Psoas muscle (tissue), 8 donors: Measurements from ENCODE around the gene NMNAT1. TPM values are rescaled to one million over a fixed set of nuclear protein-coding genes. Genes with fewer than 3 reads are reported as not detected.

Source experiments
- ATAC-seq, 4 donors: fragments of 200-7000 bp; cut with Tn5 transposase; one replicate each; pipeline ENCODE4 v1.9.1; 2020; ENCODE audit warnings: moderate library complexity in 3 of 4, mild to moderate bottlenecking in 2 of 4
- DNase-seq, 2 donors: peaks; one replicate each; pipeline ENCODE4 v3.0.0-alpha.2; 2020
- H3K27ac ChIP-seq: fragments of 200-600 bp; one replicate; pipeline ENCODE4 v1.8.0; 2022
- H3K27me3 ChIP-seq, 3 donors: fragments of 200-600 bp in 1 of 3; one replicate each; pipeline versions ENCODE4 v1.6.1 to v1.8.0; 2013 to 2022; ENCODE audit warnings: low read length in 2 of 3, mild to moderate bottlenecking in 2 of 3, moderate library complexity in 1 of 3; ENCODE audit not compliant: insufficient read depth in 3 of 3
- H3K36me3 ChIP-seq, 2 donors: fragments of 200-600 bp in 1 of 2; one replicate each; pipeline versions ENCODE4 v1.6.1 to v1.8.0; 2013 to 2022; ENCODE audit warnings: low read depth in 1 of 2, mild to moderate bottlenecking in 1 of 2, moderate library complexity in 1 of 2; ENCODE audit not compliant: insufficient read depth in 1 of 2
- H3K4me1 ChIP-seq: fragments of 200-600 bp; one replicate; pipeline ENCODE4 v1.8.0; 2022
- H3K4me3 ChIP-seq: fragments of 200-600 bp; one replicate; pipeline ENCODE4 v1.8.0; 2022; ENCODE audit warnings: mild to moderate bottlenecking
- H3K9me3 ChIP-seq: fragments of 200-600 bp; one replicate; pipeline ENCODE4 v1.8.0; 2022
- WGBS, 3 donors: extraction: QIAGEN DNeasy Blood & Tissue Kit; methylation state at CpG; one replicate each; pipeline versions ENCODE4 v1.1.6 to v1.1.7; 2013; 5-methylcytosine and 5-hydroxymethylcytosine counted together
- intact Hi-C, 2 donors: fragments of 100-400 bp; cut with DNase I; formaldehyde crosslinking; loops; one replicate each; pipeline versions ENCODE4 v1.11.0 to v1.14.2; 2022
- polyA plus RNA-seq, 3 donors: library from polyadenylated mRNA; stranded (reverse); fragments of 200-250 nt; gene quantifications; one replicate each; pipeline ENCODE4 v1.2.3, GENCODE V29; 2013
- total RNA-seq, 4 donors: library from RNA; stranded (reverse); fragmentation: NEBNext Ultra II Directional in 2 of 4; extraction: Animal tissue kit (Norgen Biotek cat#: 25700) in 2 of 4; gene quantifications; one replicate each; pipeline versions ENCODE4 v1.2.1 to v1.2.4, GENCODE V29; 2021 to 2023
- TF ChIP-seq, protein P1 (sequence below): fragments of 200-600 bp; IDR thresholded peaks from one replicate; pipeline ENCODE4 v1.8.0; 2022; ENCODE audit warnings: antibody characterized with exemption
- donor health status: healthy with polysubstance abuse.
- donor health status: DM: no; HTN: no; CAD: no; lungs with moderate emphysema.
- donor health status: Bipolar disorder and iron deficiency.
- donor health status: healthy.
- donor health status: DM: yes; HTN: yes; CAD: no.
- donor health status: DM: no; HTN: no; CAD: no.
- donor health status: DM: no; HTN: no; CAD: no.
- donor health status: DM: yes; HTN: yes; CAD: no.

The NMNAT1 gene
- total and polyA plus RNA-seq, 7 donors = 6.9 to 18.2 (median 13.0) TPM

DNA sequence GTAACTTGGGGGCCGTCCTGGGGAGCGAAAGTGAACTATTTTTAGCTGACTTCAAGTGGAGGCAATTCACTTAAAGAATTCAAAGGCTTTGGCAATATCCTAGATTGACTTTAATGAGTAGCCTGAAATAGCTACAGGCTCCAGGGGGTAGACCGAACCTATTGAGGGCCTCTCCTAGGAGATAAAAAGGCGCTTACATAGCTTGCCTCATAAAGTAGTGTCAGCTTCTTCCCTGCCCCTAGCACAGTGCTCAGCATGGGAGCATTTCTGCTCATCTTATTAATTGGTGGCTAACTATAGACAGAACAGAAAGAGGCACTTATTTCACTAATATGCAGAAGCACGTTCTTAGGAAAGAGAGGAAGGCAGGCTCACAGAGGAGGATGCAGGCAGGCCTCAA lies 20.9 kb upstream of the NMNAT1 start:
- DNase-seq (no peak), ATAC-seq (no peak)
- 50 to 66% (median 51%) methylated on average over 5 of the region's 5 CpGs for WGBS, 3 donors
- no peak overlapping the region for H3K4me3 ChIP-seq
- no peaks in the 10 kb centered on the region for H3K27me3 ChIP-seq
- no peaks in the 10 kb centered on the region for H3K9me3 ChIP-seq
- intact Hi-C loops = no loop called here
- H3K36me3 ChIP-seq = peaks cover 0 to 15% of the 10 kb centered on the region in 2 donors
- no peaks in the 10 kb centered on the region for H3K4me1 ChIP-seq
- H3K27ac ChIP-seq = no peak overlapping the region
- TF ChIP-seq, protein P1, sequence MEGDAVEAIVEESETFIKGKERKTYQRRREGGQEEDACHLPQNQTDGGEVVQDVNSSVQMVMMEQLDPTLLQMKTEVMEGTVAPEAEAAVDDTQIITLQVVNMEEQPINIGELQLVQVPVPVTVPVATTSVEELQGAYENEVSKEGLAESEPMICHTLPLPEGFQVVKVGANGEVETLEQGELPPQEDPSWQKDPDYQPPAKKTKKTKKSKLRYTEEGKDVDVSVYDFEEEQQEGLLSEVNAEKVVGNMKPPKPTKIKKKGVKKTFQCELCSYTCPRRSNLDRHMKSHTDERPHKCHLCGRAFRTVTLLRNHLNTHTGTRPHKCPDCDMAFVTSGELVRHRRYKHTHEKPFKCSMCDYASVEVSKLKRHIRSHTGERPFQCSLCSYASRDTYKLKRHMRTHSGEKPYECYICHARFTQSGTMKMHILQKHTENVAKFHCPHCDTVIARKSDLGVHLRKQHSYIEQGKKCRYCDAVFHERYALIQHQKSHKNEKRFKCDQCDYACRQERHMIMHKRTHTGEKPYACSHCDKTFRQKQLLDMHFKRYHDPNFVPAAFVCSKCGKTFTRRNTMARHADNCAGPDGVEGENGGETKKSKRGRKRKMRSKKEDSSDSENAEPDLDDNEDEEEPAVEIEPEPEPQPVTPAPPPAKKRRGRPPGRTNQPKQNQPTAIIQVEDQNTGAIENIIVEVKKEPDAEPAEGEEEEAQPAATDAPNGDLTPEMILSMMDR = no peak

DNA sequence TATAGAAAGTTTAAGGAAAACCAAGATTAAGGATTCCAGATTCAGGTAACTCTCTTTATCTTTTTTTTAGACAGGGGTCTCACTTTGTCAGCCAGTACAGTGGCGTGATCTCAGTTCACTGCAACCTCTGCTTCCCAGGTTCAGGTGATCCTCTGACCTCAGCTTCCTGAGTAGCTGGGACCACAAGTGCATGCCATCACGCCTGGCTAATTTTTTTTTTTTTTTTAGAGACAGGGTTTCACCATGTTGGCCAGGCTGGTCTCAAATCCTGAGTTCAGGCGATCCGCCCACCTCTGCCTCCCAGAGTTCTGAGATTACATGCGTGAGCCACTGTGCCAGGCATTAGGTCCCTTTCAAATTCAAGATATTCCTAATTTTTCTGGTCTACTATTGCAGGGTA lies 16.0 kb upstream of the NMNAT1 start:
- intact Hi-C loops = no loop called here
- no peaks in the 10 kb centered on the region for H3K27me3 ChIP-seq
- TF ChIP-seq, protein P1 = no peak
- no peak overlapping the region for H3K4me3 ChIP-seq
- ATAC-seq (no peak), DNase-seq (no peak)
- 83 to 92% (median 89%) methylated on average over 5 of the region's 5 CpGs for WGBS, 3 donors
- H3K27ac ChIP-seq = no peak overlapping the region
- H3K36me3 ChIP-seq = peaks cover 0 to 63% of the 10 kb centered on the region in 2 donors
- H3K9me3 ChIP-seq = no peaks in the 10 kb centered on the region
- no peaks in the 10 kb centered on the region for H3K4me1 ChIP-seq

DNA sequence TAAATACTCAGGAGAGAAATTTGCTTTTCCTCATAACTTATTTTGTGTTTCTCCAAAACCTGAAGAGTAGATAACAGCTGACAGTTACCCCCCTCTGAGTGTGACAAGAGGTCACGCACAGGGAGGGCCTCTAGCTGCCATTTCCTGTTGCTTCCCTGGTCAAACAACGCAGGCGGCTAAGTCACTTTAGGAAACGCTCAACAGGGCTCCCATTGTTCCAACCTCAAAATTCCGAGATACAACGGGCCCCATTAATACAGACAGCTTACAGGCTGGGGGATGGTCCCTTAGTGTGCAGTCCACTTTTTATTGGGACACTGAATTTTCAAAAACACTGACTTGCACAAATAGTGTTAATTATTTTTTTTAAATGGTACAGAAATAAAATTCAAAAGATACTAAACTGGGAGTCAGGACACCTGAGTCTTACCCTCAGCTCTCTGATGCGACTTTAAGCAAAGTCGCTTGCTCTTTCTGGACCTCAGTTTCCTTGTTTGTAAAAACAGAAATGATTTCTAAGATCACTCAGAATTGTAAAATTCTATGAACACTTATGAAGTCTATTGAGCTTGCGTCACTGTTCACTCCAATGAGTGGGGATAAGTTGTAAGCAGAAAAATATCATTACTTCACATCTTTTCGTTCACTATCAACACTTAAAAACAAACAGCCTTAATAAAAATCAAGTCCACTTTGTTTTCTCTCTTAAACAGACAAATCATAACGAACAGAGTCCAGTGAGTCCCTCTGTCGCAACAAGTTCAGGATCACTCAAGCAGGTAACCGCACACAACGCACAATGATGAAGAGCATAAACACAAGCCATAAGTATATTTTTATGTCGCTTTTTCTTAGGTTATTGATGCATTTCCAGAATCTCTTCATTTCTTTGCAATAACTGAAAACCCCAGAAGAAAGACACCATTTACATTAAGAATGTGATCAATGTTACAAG lies 13.6 kb upstream of the NMNAT1 start:
- H3K27me3 ChIP-seq = no peaks in the 10 kb centered on the region
- ATAC-seq (no peak), DNase-seq (no peak)
- WGBS, 3 donors = 73 to 78% (median 77%) methylated on average over 15 of the region's 15 CpGs
- H3K36me3 ChIP-seq = peaks cover 0 to 86% of the 10 kb centered on the region in 2 donors
- no peak overlapping the region for H3K4me3 ChIP-seq
- TF ChIP-seq, protein P1 = no peak
- H3K27ac ChIP-seq = no peak overlapping the region
- H3K9me3 ChIP-seq = no peaks in the 10 kb centered on the region
- intact Hi-C loops = no loop called here
- no peaks in the 10 kb centered on the region for H3K4me1 ChIP-seq

DNA sequence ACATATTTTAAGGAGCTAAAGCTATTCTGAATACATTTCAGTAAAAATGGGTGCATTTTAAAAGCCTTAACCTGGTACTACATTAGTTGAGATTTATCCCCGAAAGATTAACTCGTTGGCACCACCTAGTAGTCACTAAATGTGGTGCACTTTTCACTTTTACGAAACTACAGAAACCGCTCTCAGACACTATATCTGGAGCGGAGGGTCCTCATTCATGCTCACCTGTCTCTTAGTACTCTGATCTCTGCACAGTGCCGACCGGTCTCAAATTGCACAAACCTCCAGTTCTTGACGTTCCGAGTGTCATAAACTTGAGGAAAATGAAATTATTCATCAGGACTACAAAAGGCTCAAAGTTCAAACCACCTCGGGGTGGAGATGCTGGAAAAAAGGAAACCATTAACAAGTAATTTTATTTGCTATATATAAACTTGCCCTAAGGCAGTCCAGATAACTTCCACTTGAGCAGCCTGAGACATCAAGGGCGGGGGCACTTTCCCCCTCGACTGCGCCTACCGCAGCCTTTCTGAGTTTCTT lies 806 bp upstream of the NMNAT1 start:
- WGBS, 3 donors = 1% methylated on average over 14 of the region's 14 CpGs
- intact Hi-C loops = loop anchor here (2.0 to 10.0 kb wide), 5 partner anchors 32 to 90 kb away; partner anchors contain the start of genes UBE4B (in 2 of the 2) and CTNNBIP1 (in 1 of the 2)
- peaks cover 0 to 35% of the 10 kb centered on the region in 2 donors for H3K36me3 ChIP-seq
- peak overlapping the region; percentile 91 for H3K27ac ChIP-seq
- no peaks in the 10 kb centered on the region for H3K9me3 ChIP-seq
- DNase-seq (no peak), ATAC-seq (peak in 1 of 4 donors; percentile 21)
- TF ChIP-seq, protein P1 = peak; percentile 37
- H3K27me3 ChIP-seq = no peaks in the 10 kb centered on the region
- peak overlapping the region; percentile 91 for H3K4me3 ChIP-seq
- H3K4me1 ChIP-seq = peaks cover 31% of the 10 kb centered on the region
